ENCODE measurements around the gene TFF1. TPM values are rescaled to one million over a fixed set of nuclear protein-coding genes. Genes with fewer than 3 reads are reported as not detected.

The TFF1 gene
- total RNA-seq, 2 experiments from 2014 or later: 1.1 TPM; not detected in 1

- Mint-ChIP-seq H3K36me3 (ENCODE audit: low read depth) (peaks cover 95% of the 10 kb centered on the region), H3K9me3 (peaks cover 6% of the 10 kb centered on the region), H3K27ac (no peak overlapping the region), H3K27me3 (no peaks in the 10 kb centered on the region), H3K4me1 (ENCODE audit: low read depth) (peaks cover 52% of the 10 kb centered on the region), H3K4me3 (no peak overlapping the region)
- no peak for TF ChIP-seq CTCF (IDR thresholded peaks at IDR 0.05)
- POLR2A ChIA-PET: interaction anchor here (1.3 kb wide), 1 partner anchor 19 kb away, joined by 5 read pairs; no protein-coding TSS in a partner anchor
- intact Hi-C loops (cut with micrococcal nuclease): no loop called here
- ATAC-seq (no peak), DNase-seq (no peak)
- CTCF ChIA-PET: no interaction called here
These were observed 19.3 kb upstream of the TFF1 start for GRCh38 chr21:42385619-42386018.

GRCh38 chr21:42384989-42385388 is 18.7 kb upstream of the TFF1 start:
- no peak overlapping the region for H3K4me3 Mint-ChIP-seq
- CTCF ChIA-PET: no interaction called here
- no peak for ATAC-seq
- peaks cover 95% of the 10 kb centered on the region for H3K36me3 Mint-ChIP-seq (ENCODE audit: low read depth)
- no peaks in the 10 kb centered on the region for H3K27me3 Mint-ChIP-seq
- POLR2A ChIA-PET: no interaction called here
- peaks cover 6% of the 10 kb centered on the region for H3K9me3 Mint-ChIP-seq
- DNase-seq: no peak
- H3K27ac Mint-ChIP-seq: peak overlapping the region; percentile 55
- TF ChIP-seq CTCF (IDR thresholded peaks at IDR 0.05): no peak
- intact Hi-C loops (cut with micrococcal nuclease): no loop called here
- H3K4me1 Mint-ChIP-seq (ENCODE audit: low read depth): peaks cover 47% of the 10 kb centered on the region

- Mint-ChIP-seq H3K36me3 (ENCODE audit: low read depth) (peaks cover 92% of the 10 kb centered on the region), H3K27me3 (no peaks in the 10 kb centered on the region), H3K4me3 (no peak overlapping the region), H3K9me3 (peaks cover 6% of the 10 kb centered on the region), H3K4me1 (ENCODE audit: low read depth) (peaks cover 40% of the 10 kb centered on the region), H3K27ac (no peak overlapping the region)
- no peak for TF ChIP-seq CTCF (IDR thresholded peaks at IDR 0.05)
- intact Hi-C loops (cut with micrococcal nuclease): no loop called here
- POLR2A ChIA-PET: no interaction called here
- CTCF ChIA-PET: no interaction called here
- no peak for ATAC-seq
- DNase-seq: no peak
These were observed 18.0 kb upstream of the TFF1 start for GRCh38 chr21:42384156-42384945.

GRCh38 chr21:42383331-42383730 is 17.0 kb upstream of the TFF1 start:
- Mint-ChIP-seq H3K9me3 (peaks cover 6% of the 10 kb centered on the region), H3K27ac (no peak overlapping the region), H3K36me3 (ENCODE audit: low read depth) (peaks cover 83% of the 10 kb centered on the region), H3K27me3 (no peaks in the 10 kb centered on the region), H3K4me3 (no peak overlapping the region), H3K4me1 (ENCODE audit: low read depth) (peaks cover 33% of the 10 kb centered on the region)
- ATAC-seq: no peak
- TF ChIP-seq CTCF (IDR thresholded peaks at IDR 0.05): no peak
- CTCF ChIA-PET: no interaction called here
- intact Hi-C loops (cut with micrococcal nuclease): no loop called here
- no peak for DNase-seq
- POLR2A ChIA-PET: no interaction called here

GRCh38 chr21:42382915-42383314 is 16.6 kb upstream of the TFF1 start:
- TF ChIP-seq CTCF (IDR thresholded peaks at IDR 0.05): no peak
- no peak for ATAC-seq
- Mint-ChIP-seq H3K36me3 (ENCODE audit: low read depth) (peaks cover 80% of the 10 kb centered on the region), H3K27ac (no peak overlapping the region), H3K4me3 (no peak overlapping the region), H3K9me3 (peaks cover 6% of the 10 kb centered on the region), H3K4me1 (ENCODE audit: low read depth) (peaks cover 31% of the 10 kb centered on the region), H3K27me3 (no peaks in the 10 kb centered on the region)
- intact Hi-C loops (cut with micrococcal nuclease): no loop called here
- ChIA-PET POLR2A (interaction anchor here (2.1 kb wide), 1 partner anchor 11 kb away, joined by 7 read pairs; no protein-coding TSS in a partner anchor), CTCF (interaction anchor here (0.6 to 2.5 kb wide), 3 partner anchors 9 to 41 kb away, joined by 3 to 13 read pairs (median 3); no protein-coding TSS in a partner anchor)
- no peak for DNase-seq
